K562 (cell line): ENCODE data around the gene MADD. TPM values are rescaled to one million over a fixed set of nuclear protein-coding genes. Genes with fewer than 3 reads are reported as not detected.

ENCODE experiments used
- ATAC-seq: fragments of 200-7000 bp; cut with Tn5 transposase; 3 replicates; pipeline ENCODE4 v1.9.1; 2020; ENCODE audit warnings: moderate library complexity
- BruUV-seq: library from RNA; stranded (reverse); fragments of 400-500 nt; replicated peaks from 2 replicates; lab custom pipeline; 2021; lab: Mats Ljungman, UMichigan
- CTCF ChIA-PET: fragments of 300-600 bp; formaldehyde crosslinking; extraction: SDS; loops from one replicate; lab custom pipeline; 2021; ENCODE audit warnings: low intra/inter-chr PET ratio; lab: Yijun Ruan, JAX
- POLR2A ChIA-PET: fragments of 300-600, 350-650 bp; sonication (Branson Sonifier 250); formaldehyde crosslinking; extraction: SDS; loops from one replicate; lab custom pipeline; 2021; ENCODE audit warnings: antibody characterized with exemption, inconsistent platforms; lab: Yijun Ruan, JAX
- DNase-seq, 4 experiments: peaks; one replicate each; pipeline versions ENCODE4 v3.0.0 to v3.0.0-alpha.2; 2011 to 2018; ENCODE audit warnings: low spot score in 3 of 4, mixed read lengths in 3 of 4; ENCODE audit errors: extremely low read depth in 1 of 4
- FAIRE-seq: peaks from 2 replicates; lab custom pipeline; 2011; peaks lifted over from hg19 to GRCh38; lab: Jason Lieb, UNC
- H2AFZ ChIP-seq: 2 replicates; pipeline ENCODE4 v1.6.0; 2011; ENCODE audit warnings: low read depth, low read length, control low read depth, inconsistent platforms
- H3K27ac ChIP-seq: fragments of 200-600 bp; 3 replicates; pipeline ENCODE4 v1.8.0; 2011; ENCODE audit warnings: low read depth, mild to moderate bottlenecking, control low read depth, inconsistent platforms, low read length, moderate library complexity, mixed read lengths; ENCODE audit errors: extremely low read depth
- H3K27me3 ChIP-seq, 2 experiments: fragments of 300-600 bp in 1 of 2; 2 replicates in 1 of 2; 3 replicates in 1 of 2; pipeline versions ENCODE4 v1.6.0 to v1.8.0; 2011; ENCODE audit warnings: inconsistent platforms in 2 of 2, low read length in 2 of 2, mild to moderate bottlenecking in 1 of 2, mixed read lengths in 1 of 2, moderate library complexity in 1 of 2; ENCODE audit not compliant: control insufficient read depth in 2 of 2, insufficient read depth in 2 of 2
- H3K36me3 ChIP-seq: fragments of 300-600 bp; 3 replicates; pipeline ENCODE4 v1.8.0; 2011; ENCODE audit warnings: mild to moderate bottlenecking, low read length, inconsistent platforms; ENCODE audit not compliant: control insufficient read depth, insufficient read depth
- H3K4me1 ChIP-seq, 2 experiments: fragments of 200-600 bp in 1 of 2; replicated peaks in 1 of 2; 2 replicates in 1 of 2; 3 replicates in 1 of 2; pipeline versions ENCODE4 v1.5.1 to v1.8.0; 2011; ENCODE audit warnings: inconsistent platforms in 2 of 2, low read length in 2 of 2, mild to moderate bottlenecking in 1 of 2, mixed read lengths in 1 of 2, moderate library complexity in 1 of 2; ENCODE audit not compliant: control insufficient read depth in 2 of 2, insufficient read depth in 2 of 2
- H3K4me2 ChIP-seq: 2 replicates; pipeline ENCODE4 v1.6.1; 2011; ENCODE audit warnings: low read length, control low read depth, inconsistent platforms, mixed read lengths; ENCODE audit not compliant: insufficient read depth
- H3K4me3 ChIP-seq: fragments of 200-600 bp; sonication (generic), shearing (Covaris generic); 2 replicates; pipeline ENCODE4 v1.5.1; 2016; ENCODE audit warnings: control low read depth, inconsistent platforms
- H3K79me2 ChIP-seq: fragments of 200-600 bp; 3 replicates; pipeline ENCODE4 v1.8.0; 2011; ENCODE audit warnings: low read length, inconsistent platforms; ENCODE audit not compliant: control insufficient read depth, insufficient read depth
- H3K9ac ChIP-seq, 2 experiments: 2 replicates each; pipeline versions ENCODE4 v1.6.0 to v1.6.1; 2011; ENCODE audit warnings: low read depth in 2 of 2, low read length in 2 of 2, control low read depth in 1 of 2, inconsistent platforms in 1 of 2, mild to moderate bottlenecking in 1 of 2, mixed read lengths in 1 of 2; ENCODE audit not compliant: insufficient read depth in 1 of 2
- H3K9me1 ChIP-seq: one replicate; pipeline ENCODE4 v1.6.0; 2011; ENCODE audit warnings: inconsistent platforms, mild to moderate bottlenecking, low read length, moderate library complexity; ENCODE audit not compliant: control insufficient read depth, insufficient read depth
- H3K9me3 ChIP-seq: replicated peaks from 2 replicates; pipeline ENCODE4 v1.5.1; 2011; ENCODE audit warnings: low read depth, low read length, inconsistent platforms; ENCODE audit not compliant: control insufficient read depth, insufficient read depth
- H4K20me1 ChIP-seq: replicated peaks from 2 replicates; pipeline ENCODE4 v1.6.1; 2011; ENCODE audit warnings: low read length, inconsistent platforms, mixed read lengths; ENCODE audit not compliant: control insufficient read depth, insufficient read depth
- CCNT2 ChIP-seq: IDR thresholded peaks from 2 replicates; pipeline ENCODE4 v1.6.1; 2011; ENCODE audit warnings: borderline replicate concordance, low read depth, mild to moderate bottlenecking, moderate library complexity, mixed read lengths, low read length; ENCODE audit not compliant: insufficient read length; ENCODE audit errors: extremely low read depth
- CXXC5 ChIP-seq: fragments of 250-450 bp; sonication (Bioruptor Pico); IDR thresholded peaks from 2 replicates; pipeline ENCODE4 v1.8.0; 2022; ENCODE audit warnings: inconsistent platforms, mild to moderate bottlenecking, moderate library complexity
- FOXA3 ChIP-seq, 2 experiments: fragments of 450-650 bp in 1 of 2; sonication (generic) in 1 of 2; formaldehyde crosslinking; IDR thresholded peaks in 1 of 2; conservative IDR thresholded peaks in 1 of 2; 2 replicates each; pipeline versions ENCODE4 v1.4.0 to v1.8.0; 2020 to 2022; ENCODE audit warnings: mild to moderate bottlenecking in 2 of 2, missing genetic modification reagents in 1 of 2
- FOXP1 ChIP-seq: sonication (generic); formaldehyde crosslinking; IDR thresholded peaks from 2 replicates; pipeline ENCODE4 v1.8.0; 2022; ENCODE audit warnings: mild to moderate bottlenecking, missing genetic modification reagents
- IRF2 ChIP-seq: sonication (generic); formaldehyde crosslinking; IDR thresholded peaks from 2 replicates; pipeline ENCODE4 v1.8.1; 2022; ENCODE audit warnings: mild to moderate bottlenecking, missing genetic modification reagents
- NR4A1 ChIP-seq, 2 experiments: fragments of 250-450 bp in 1 of 2; fragments of 450-650 bp in 1 of 2; sonication (Bioruptor Pico) in 1 of 2; IDR thresholded peaks; 2 replicates each; pipeline versions ENCODE4 v1.4.0 to v1.6.1; 2016 to 2020; ENCODE audit warnings: mild to moderate bottlenecking in 2 of 2, missing compliant biosample characterization in 1 of 2, missing genetic modification characterization in 1 of 2, moderate library complexity in 1 of 2
- PHF21A ChIP-seq: fragments of 450-650 bp; IDR thresholded peaks from 2 replicates; pipeline ENCODE4 v1.6.1; 2017; ENCODE audit warnings: low read depth, borderline replicate concordance
- SMARCA5 ChIP-seq: fragments of 450-650 bp; IDR thresholded peaks from 2 replicates; pipeline ENCODE4 v1.6.1; 2016
- STAT6 ChIP-seq: sonication (generic); formaldehyde crosslinking; IDR thresholded peaks from 2 replicates; pipeline ENCODE4 v1.8.1; 2023; ENCODE audit warnings: mild to moderate bottlenecking, missing genetic modification reagents
- ZNF140 ChIP-seq: fragments of 250-450 bp; sonication (Bioruptor Pico); IDR thresholded peaks from 2 replicates; pipeline ENCODE4 v1.8.0; 2021; ENCODE audit warnings: moderate library complexity, mild to moderate bottlenecking, inconsistent platforms
- ZNF146 ChIP-seq: IDR thresholded peaks from one replicate; pipeline ENCODE4 v1.6.1; 2018; ENCODE audit warnings: missing compliant biosample characterization; ENCODE audit not compliant: unreplicated experiment
- ZNF407 ChIP-seq: fragments of 450-650 bp; IDR thresholded peaks from 2 replicates; pipeline ENCODE4 v1.6.1; 2016; ENCODE audit warnings: low read depth
- WGBS: fragments of 100-300 bp; shearing (Covaris generic); methylation state at CpG from one replicate; pipeline ENCODE4 v1.1.6; 2016; ENCODE audit warnings: low coverage, mixed read lengths; ENCODE audit not compliant: insufficient coverage; ENCODE audit errors: missing lambda C conversion rate; 5-methylcytosine and 5-hydroxymethylcytosine counted together
- in situ Hi-C: fragments of 300-500 bp; cut with MboI; formaldehyde crosslinking; loops from 4 replicates; pipeline ENCODE4 v1.15.0; 2018; ENCODE audit warnings: inconsistent platforms, mixed read lengths
- intact Hi-C: fragments of 100-400 bp; cut with micrococcal nuclease; formaldehyde crosslinking; loops from 2 replicates; pipeline ENCODE4 v1.14.2; 2022
- polyA plus RNA-seq, 8 experiments: library from polyadenylated mRNA; depleted of rRNA in 4 of 8; stranded (reverse) in 5 of 8; unstranded in 3 of 8; fragments of >200 nt; fragmentation: Nextera tagmentation in 2 of 8; fragmentation: Illumina TruSeq in 1 of 8; extraction: Ambion mirVana in 2 of 8; extraction: Trizol in 1 of 8; gene quantifications; 2 replicates each; pipeline versions ENCODE4 v1.2.1 to v1.2.3, GENCODE V29; 2011 to 2014; ENCODE audit warnings: inconsistent platforms in 1 of 8, missing spikeins in 1 of 8
- total RNA-seq, 7 experiments: library from RNA; depleted of rRNA in 6 of 7; stranded (reverse); fragments of >200 nt in 6 of 7; fragmentation: Illumina TruSeq in 2 of 7; extraction: Trizol in 2 of 7; gene quantifications; 2 replicates each; pipeline versions ENCODE4 v1.2.1 to v1.2.3, GENCODE V29; 2011 to 2021; ENCODE audit warnings: low replicate concordance in 1 of 7

The MADD gene
- total and polyA plus RNA-seq, 9 of the 15 experiments (the other 6 are each of a cell fraction or from before 2014, with no cell fraction given): 0.68 to 57.6 (median 33.6) TPM

- Histone ChIP-seq H4K20me1 (peaks cover 23% of the 10 kb centered on the region), H3K27me3 (no peaks in the 10 kb centered on the region), H2AFZ (peak overlapping the region; percentile 97), H3K9me1 (peaks cover 11% of the 10 kb centered on the region), H3K27ac (peak overlapping the region; percentile 91), H3K4me2 (peak overlapping the region; percentile 96; the same call in 1 of the 2 replicates), H3K79me2 (peaks cover 28% of the 10 kb centered on the region), H3K4me3 (no peak overlapping the region), H3K9me3 (no peaks in the 10 kb centered on the region), H3K36me3 (peaks cover 6% of the 10 kb centered on the region; the same call in 2 of the 3 replicates), H3K4me1 (peaks cover 61 to 63% of the 10 kb centered on the region in 2 experiments), H3K9ac (peak overlapping the region; percentile 80 to 98; a peak in 3 of 4 replicates)
- POLR2A ChIA-PET: interaction anchor here (1.0 to 1.1 kb wide), 2 partner anchors 9 to 35 kb away, joined by 5 to 8 read pairs; partner anchors contain the start of gene NR1H3
- in situ Hi-C loops: no loop called here
- CTCF ChIA-PET: no interaction called here
- FAIRE-seq (no peak), ATAC-seq (no peak), DNase-seq (peak in 1 of 4 experiments; percentile 24)
- intact Hi-C loops: no loop called here
- no TSS peak for BruUV-seq
- WGBS: 52% methylated on average over 6 of the region's 6 CpGs
- TF ChIP-seq FOXA3 (CRISPR knock-in tag; conservative IDR thresholded peaks at IDR 0.05 in 1 of 2, IDR thresholded peaks at IDR 0.05 in 1 of 2) (no peak), PHF21A (no peak), CXXC5 (no peak), ZNF407 (no peak), SMARCA5 (no peak), NR4A1 (CRISPR knock-in tag; IDR thresholded peaks at IDR 0.05) (no peak), NR4A1 (tag; IDR thresholded peaks at IDR 0.05) (no peak), STAT6 (CRISPR knock-in tag) (no peak), ZNF146 (no peak), ZNF140 (CRISPR knock-in tag) (no peak), IRF2 (CRISPR knock-in tag) (no peak), FOXP1 (CRISPR knock-in tag) (no peak), CCNT2 (no peak)
These were observed 2.1 kb upstream of the MADD start for GRCh38 chr11:47267876-47268275.
